COLO668 (cell line): ENCODE results near the gene MAPK14.

ENCODE experiments used
- DNase-seq: peaks from one replicate; lab custom pipeline; 2025; ENCODE audit not compliant: unreplicated experiment; lab: John Stamatoyannopoulos, UW

The MAPK14 gene

GRCh38 chr6:36133912-36134311, 106.3 kb downstream of the MAPK14 start:
- no peak for DNase-seq

GRCh38 chr6:36135053-36135731, 107.6 kb downstream of the MAPK14 start:
- no peak for DNase-seq

DNA sequence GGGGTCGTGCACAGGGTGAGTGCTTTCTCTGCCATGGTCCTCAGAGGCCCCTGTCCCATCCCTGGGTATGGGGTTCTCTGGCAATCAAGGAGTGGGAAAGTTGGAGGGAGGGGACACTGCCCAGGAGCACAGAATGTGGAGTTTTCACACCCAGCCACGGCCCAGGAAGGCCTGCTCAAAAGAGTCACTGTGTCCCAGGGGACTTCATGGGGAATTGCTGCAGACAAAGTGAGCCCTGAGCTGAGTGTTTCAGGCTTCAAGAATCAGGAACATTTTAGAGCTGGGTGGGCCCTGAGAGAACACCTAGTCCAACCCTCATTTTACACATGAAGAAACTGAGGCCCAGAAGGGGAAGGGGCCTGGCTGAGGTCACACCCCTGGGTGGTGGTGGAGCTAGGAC, 108.4 kb downstream of the MAPK14 start:
- DNase-seq, result no peak

DNA sequence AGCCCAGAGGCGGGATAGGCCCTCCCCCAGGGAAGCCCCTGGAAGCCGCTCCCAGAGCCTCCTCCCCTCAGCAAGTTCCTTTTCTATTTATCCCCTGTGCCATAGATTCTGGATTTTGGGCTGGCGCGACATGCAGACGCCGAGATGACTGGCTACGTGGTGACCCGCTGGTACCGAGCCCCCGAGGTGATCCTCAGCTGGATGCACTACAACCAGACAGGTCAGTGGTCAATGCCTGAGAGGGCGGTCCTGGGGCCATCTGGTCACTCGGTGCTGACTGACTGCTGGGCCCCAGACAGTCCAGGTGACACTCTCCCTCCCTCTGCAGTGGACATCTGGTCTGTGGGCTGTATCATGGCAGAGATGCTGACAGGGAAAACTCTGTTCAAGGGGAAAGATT, 108.9 kb downstream of the MAPK14 start:
- DNase-seq, result no peak

GRCh38 chr6:36138667-36139066, 111.1 kb downstream of the MAPK14 start:
- no peak for DNase-seq

GRCh38 chr6:36139431-36139830, 111.8 kb downstream of the MAPK14 start:
- peak; percentile 3 for DNase-seq

GRCh38 chr6:36139991-36140710, 112.5 kb downstream of the MAPK14 start:
- DNase-seq, result no peak

DNA sequence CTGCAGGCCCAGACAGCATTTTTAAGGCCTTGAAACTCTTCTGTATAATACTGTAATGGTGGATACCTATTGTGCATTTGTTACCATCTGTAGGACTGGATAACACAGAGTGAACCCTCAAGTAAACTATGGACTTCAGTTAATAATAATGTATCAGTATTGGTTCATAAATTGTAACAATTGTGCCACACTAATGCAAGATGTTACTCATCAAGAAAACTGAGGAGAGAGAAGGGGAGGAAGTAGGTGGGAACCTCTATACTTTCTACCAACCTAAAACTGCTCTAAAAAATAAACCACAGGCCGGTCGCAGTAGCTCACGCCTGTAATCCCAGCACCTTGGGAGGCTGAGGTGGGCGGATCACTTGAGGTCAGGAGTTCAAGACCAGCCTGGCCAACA, 113.5 kb downstream of the MAPK14 start:
- DNase-seq, result no peak

DNA sequence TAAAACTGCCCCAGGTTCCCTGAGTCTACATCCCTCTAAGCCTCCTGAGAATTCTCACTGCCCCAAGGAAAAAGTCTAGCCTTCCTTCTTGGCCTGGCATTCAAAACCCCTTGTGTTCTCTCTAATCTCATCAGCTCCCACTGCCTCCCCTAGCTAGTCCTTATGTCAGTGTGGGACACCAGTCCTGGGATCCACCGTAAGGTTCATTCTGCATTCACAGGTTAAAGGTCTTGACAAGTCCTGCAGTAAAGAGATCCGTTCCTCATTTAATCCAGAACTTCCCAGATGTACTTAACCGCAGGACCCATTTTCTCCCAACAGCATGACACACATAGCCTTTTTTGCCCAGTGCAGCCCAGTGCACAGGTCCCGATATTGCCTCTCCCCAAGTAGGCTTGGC, 114.4 kb downstream of the MAPK14 start:
- DNase-seq, result no peak

DNA sequence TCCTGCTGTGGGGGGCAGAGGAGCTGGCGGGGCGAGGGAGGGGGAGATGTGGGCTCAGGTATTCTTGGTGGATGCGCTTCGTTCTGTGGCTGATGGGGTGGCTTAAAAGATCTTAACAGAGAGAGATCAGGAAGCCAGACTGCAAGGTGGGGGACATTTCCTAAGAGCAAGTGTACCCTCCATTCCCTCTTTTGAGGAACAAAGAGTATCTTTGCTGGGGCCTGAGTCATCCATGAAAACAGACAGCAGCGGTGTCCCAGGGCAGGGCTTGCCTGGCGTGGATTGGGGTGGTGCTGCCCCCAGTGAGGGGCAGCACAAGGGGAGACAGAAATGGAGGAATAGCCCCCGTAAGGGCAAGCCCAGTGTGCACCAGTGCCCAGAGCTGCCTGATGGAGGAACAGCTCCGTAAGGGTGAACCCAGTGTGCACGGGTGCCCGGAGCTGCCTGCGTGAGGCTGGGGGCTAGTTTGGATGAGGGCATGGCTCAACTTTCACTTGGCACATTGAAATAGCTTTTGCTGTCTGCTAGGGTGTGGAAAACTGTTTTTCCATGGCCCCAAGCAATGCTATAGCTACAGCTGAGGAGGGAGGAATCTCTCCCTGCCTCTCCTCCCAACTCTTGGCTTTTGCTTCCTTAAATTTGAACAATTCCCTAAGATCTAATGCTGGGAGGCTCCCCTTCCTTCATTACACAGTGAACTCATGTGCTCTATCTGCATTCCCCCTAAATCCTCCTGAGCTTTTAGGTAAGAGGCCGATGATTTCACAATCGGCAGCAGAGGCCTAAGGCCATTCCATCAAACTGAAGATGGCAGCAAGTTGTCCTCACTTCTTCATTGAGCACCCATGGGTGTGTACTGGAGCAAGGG, 115.6 kb downstream of the MAPK14 start:
- no peak for DNase-seq

- no peak for DNase-seq
Observed at GRCh38 chr6:36145495-36145894, 117.9 kb downstream of the MAPK14 start.

GRCh38 chr6:36147294-36147693, 119.7 kb downstream of the MAPK14 start:
- DNase-seq, result no peak

DNA sequence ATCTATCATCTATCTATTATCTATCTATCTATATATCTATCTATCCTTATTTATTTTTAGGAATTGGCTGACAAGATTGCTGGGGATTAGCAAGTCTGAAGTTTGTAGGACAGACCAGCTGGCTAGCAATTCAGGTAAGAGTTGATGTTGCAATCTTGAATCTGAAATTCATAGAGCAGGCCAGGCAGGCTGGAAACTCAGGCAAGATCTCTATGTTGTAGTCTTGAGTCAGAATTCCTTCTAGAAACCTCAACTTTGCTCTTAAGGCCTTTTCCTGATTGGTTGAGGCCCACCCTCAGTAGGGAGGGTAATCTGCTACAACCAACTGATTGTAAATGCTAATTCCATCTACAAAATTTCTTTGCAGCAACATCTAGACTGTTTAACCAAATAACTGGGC, 121.9 kb downstream of the MAPK14 start:
- no peak for DNase-seq

- no peak for DNase-seq
Observed at GRCh38 chr6:36150283-36150682, 122.7 kb downstream of the MAPK14 start.

DNA sequence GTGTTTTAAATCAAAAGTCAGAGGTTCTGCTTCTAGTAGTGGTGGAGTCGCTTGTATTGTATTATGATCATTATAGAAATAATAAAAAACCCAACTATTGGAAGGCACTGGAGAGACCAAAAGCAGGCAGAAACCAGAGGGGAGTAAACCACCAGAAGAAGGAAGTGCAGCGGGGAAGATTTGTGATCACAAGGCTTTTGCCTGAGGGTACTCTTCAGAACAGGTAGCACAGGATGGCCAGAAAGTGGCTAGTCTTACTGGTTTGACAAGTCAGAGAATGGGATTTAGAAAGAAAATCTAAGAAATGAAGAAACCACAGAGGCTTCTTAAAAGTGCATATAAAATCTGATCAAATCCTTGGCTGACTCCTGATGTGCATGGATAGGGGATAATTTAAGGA, 126.7 kb downstream of the MAPK14 start:
- no peak for DNase-seq

GRCh38 chr6:36155662-36156061, 128.1 kb downstream of the MAPK14 start:
- no peak for DNase-seq

GRCh38 chr6:36160147-36160760, 132.6 kb downstream of the MAPK14 start:
- no peak for DNase-seq
